Activated T-cell treated with anti-CD3 and anti-CD28 coated beads, Interleukin-2, amount 50 U/mL, for 4 hours (primary cell): ENCODE measurements around the gene FGGY. TPM values are rescaled to one million over a fixed set of nuclear protein-coding genes. Genes with fewer than 3 reads are reported as not detected.
"Not testable (repeated sequence)": the region's sequence is repeated elsewhere in the genome, so short reads cannot be mapped to it uniquely, and the experiment has no call there.

Experiments
- ATAC-seq, 2 donors: fragments of 200-7000 bp; cut with Tn5 transposase; one replicate each; pipeline ENCODE4 v1.10.0; 2021
- DNase-seq: peaks from one replicate; pipeline ENCODE4 v3.0.0-alpha.2; 2020
- H3K27me3 Mint-ChIP-seq: one replicate; pipeline ENCODE4 v1.8.0; 2021; ENCODE audit warnings: low read depth, mixed read lengths
- H3K36me3 Mint-ChIP-seq: one replicate; pipeline ENCODE4 v1.8.0; 2022; ENCODE audit warnings: mixed read lengths; ENCODE audit not compliant: insufficient read depth
- H3K4me1 Mint-ChIP-seq: one replicate; pipeline ENCODE4 v1.8.0; 2021; ENCODE audit warnings: low read depth, mixed read lengths
- H3K4me3 Mint-ChIP-seq: one replicate; pipeline ENCODE4 v1.8.0; 2021; ENCODE audit warnings: mild to moderate bottlenecking, moderate library complexity, mixed read lengths
- H3K9me3 Mint-ChIP-seq: one replicate; pipeline ENCODE4 v1.8.0; 2021; ENCODE audit warnings: mixed read lengths
- total RNA-seq, 3 donors: library from RNA; stranded (reverse); gene quantifications; one replicate each; pipeline ENCODE4 v1.2.1, GENCODE V29; 2021

Gene FGGY
- total RNA-seq, 3 donors from 2014 or later: 2.5 to 4.8 (median 3.1) TPM

DNA sequence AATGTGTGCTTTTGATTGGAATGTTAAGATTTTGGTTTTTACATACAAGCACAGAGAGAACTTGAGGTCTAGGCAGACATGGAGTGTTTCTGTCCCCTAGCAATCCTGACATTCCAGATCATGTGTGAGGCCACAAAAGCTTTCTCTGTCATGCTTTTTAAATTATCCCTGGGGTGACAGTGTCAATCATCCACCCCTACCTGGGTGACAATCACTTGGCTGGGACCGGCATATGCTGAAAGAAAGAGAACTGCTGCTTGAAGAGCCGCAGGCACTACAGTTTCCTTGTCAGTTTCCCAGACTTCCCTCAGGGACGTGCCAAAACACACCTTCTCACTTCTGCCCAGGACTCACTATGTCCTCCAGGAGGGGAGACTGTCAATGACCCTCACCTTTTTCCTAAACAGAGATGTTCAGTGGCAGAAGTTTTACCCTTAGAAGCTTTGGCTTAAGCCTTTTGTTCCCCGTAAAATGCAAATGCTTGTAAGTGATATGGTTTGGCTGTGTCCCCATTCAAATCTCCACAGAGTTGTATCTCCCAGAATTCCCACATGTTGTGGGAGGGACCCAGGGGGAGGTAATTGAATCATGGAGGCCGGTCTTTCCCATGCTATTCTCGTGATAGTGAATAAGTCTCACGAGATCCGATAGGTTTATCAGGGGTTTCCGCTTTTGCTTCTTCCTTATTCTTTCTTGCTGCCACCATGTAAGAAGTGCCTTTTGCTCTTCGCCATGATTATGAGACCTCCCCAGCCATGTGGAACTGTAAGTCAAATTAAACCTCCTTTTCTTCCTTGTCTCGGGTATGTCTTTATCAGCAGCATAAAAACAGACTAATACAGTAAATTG lies 217.4 kb downstream of the FGGY start:
- no peak for DNase-seq
- Mint-ChIP-seq H3K9me3 (no peaks in the 10 kb centered on the region), H3K27me3 (no peaks in the 10 kb centered on the region), H3K4me1 (no peaks in the 10 kb centered on the region), H3K4me3 (no peak overlapping the region), H3K36me3 (peaks cover 2% of the 10 kb centered on the region)
- no peak for ATAC-seq

DNA sequence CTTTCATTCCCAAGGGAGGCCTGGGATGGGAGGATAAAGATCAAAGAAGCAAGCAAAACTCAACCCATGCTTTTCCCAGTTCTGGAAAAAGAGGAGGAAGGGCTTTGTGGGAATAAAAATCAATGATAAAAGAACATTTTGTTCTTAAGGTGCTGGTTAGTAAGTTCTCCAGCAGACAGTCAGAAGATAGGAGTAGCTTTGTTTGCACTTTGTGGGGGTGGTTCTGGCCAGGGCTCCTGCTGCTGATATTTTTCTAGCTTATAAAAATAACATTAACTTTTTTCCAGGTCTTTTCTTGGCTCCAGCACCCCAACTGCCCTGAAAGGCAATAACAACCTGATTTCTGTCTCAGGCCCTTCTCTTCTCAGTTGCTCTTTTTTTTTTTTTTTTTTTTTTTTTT lies 220.0 kb downstream of the FGGY start:
- no peak for DNase-seq
- Mint-ChIP-seq H3K4me1 (no peaks in the 10 kb centered on the region), H3K36me3 (peaks cover 2% of the 10 kb centered on the region), H3K4me3 (no peak overlapping the region), H3K27me3 (no peaks in the 10 kb centered on the region), H3K9me3 (no peaks in the 10 kb centered on the region)
- no peak for ATAC-seq

DNA sequence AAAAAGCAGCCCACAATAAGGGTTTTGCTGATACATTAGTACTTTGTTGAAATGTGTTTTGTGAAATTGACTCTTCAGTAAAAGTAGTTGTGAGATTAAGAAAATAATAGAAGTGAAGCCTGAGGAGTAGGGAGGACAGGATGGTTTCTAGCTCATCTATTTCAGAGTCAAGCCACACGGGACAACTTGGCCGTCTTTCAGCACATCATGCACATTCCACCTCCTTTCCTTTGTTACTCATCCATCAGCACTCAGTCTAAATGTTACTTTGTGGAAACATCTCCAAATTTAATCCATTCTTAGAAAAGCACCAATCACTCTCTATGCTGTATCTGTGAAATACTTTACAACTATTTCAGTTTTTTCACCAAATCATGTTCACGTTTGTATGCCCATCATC lies 223.3 kb downstream of the FGGY start:
- ATAC-seq (no peak), DNase-seq (no peak)
- Mint-ChIP-seq H3K27me3 (no peaks in the 10 kb centered on the region), H3K36me3 (no peaks in the 10 kb centered on the region), H3K4me1 (no peaks in the 10 kb centered on the region), H3K4me3 (no peak overlapping the region), H3K9me3 (no peaks in the 10 kb centered on the region)

DNA sequence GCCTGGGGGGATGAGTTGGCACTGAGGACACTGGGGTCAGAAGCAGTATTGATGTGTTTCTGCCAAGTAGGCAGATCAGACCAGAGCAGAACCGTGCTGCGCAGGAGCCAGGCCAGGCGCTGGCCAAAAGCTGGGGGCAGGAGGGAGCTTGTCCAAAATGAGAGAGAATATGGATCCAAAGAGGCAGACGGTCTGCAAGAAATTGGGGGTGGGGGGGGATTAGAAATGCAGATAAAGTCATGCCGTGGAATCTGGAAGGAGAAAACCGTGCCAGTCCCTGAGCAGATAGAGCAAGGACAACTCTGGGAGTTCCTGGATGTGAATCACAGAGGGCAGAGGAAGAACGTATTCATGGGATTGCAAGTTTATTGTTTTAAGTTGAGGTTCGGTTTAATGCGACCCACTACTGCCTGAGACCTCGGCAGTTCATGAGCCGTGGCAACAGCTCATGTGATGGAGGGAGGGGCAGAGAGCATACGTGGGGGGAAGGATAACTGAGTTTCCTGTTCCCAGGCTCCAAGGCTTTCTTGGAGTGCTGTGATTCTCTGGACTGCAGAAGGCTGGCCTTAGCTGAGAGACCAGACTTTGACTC lies 224.0 kb downstream of the FGGY start:
- H3K36me3 Mint-ChIP-seq: no peaks in the 10 kb centered on the region
- H3K27me3 Mint-ChIP-seq: no peaks in the 10 kb centered on the region
- ATAC-seq (no peak), DNase-seq (no peak)
- no peaks in the 10 kb centered on the region for H3K9me3 Mint-ChIP-seq
- no peak overlapping the region for H3K4me3 Mint-ChIP-seq
- H3K4me1 Mint-ChIP-seq: no peaks in the 10 kb centered on the region

DNA sequence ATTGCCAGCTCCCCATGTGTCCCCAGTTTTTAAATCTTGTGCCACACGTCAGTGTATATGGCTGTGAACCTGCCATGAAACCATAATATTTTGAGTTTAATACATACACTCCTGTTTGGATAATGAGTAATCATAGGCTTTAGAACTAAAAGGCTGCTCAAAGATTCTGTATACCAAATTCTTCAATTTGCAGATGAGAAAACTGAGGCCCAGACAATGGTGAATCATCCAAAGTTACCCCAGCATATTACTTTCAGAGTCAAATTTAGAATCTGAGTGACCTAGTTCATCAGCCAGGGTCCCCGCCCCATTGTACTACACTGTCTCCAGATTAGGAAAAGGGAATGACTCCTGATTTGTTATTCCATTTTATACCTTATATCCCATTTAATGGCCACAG lies 224.6 kb downstream of the FGGY start:
- DNase-seq: no peak
- Mint-ChIP-seq H3K9me3 (no peaks in the 10 kb centered on the region), H3K4me1 (no peaks in the 10 kb centered on the region), H3K27me3 (no peaks in the 10 kb centered on the region), H3K4me3 (no peak overlapping the region), H3K36me3 (no peaks in the 10 kb centered on the region)
- ATAC-seq: no peak

DNA sequence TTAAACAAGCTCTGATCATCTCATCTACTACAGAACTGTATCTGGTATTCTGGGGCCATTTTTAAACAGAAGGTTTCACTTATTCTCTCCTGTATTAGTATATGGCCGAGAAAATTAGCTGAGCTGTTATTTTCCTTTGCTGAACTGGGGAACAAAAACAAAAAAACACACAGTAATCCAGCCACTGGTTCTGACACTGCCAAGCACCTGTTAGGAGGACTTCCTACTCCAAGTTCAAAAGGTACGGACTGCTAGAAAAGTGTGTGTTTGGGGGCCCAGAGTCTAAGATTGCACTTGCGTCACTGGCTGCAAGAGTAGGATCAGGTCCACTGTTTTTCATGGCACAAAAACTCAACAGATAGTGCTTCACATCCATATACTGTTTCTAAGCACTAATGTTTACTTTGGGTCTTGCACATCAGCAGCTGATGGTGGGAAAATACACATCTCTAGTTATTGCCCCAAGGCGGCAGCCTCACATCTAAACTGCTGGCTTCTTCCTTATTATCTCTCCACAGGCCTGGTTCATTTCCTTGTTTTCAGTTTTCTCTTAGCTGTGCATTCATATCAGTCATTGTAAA lies 226.1 kb downstream of the FGGY start:
- H3K4me3 Mint-ChIP-seq: no peak overlapping the region
- ATAC-seq (no peak), DNase-seq (no peak)
- H3K27me3 Mint-ChIP-seq: no peaks in the 10 kb centered on the region
- no peaks in the 10 kb centered on the region for H3K36me3 Mint-ChIP-seq
- H3K9me3 Mint-ChIP-seq: no peaks in the 10 kb centered on the region
- no peaks in the 10 kb centered on the region for H3K4me1 Mint-ChIP-seq

DNA sequence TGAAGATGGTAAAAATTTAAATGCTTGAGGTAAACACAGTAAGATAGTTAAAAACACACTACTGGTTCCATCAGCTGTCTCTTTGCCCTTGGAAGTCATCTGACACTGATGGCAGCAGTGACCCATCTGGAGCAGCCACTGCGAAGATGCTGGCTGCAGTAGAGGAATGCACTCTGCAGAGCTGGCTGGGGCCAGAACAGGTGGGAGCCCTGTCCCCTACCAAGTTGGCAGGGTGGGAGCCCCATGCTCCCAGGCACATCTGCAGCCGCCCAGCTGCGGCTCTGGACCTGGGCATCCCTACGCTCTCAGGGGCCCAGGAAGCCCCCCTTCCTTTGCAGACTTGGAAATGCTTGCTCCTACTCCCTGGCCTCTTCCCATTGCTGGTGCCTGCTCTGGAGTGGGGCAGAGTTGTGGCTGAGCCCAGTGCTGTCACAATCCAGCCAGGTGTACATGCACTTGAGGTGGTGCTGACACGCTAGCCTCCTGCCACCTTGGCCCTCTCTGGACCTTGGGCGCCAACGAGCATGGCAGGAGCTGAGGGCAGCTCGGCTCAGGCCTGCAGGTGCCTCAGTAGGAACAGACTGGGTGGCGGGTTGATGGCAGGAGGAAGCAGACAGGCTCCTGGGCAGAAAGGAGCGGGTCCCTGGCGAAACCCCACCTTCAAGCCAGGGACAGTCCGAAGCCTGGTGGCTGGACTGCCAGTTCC lies 227.0 kb downstream of the FGGY start:
- H3K4me3 Mint-ChIP-seq: no peak overlapping the region
- ATAC-seq (no peak), DNase-seq (no peak)
- H3K9me3 Mint-ChIP-seq: no peaks in the 10 kb centered on the region
- no peaks in the 10 kb centered on the region for H3K4me1 Mint-ChIP-seq
- no peaks in the 10 kb centered on the region for H3K27me3 Mint-ChIP-seq
- peaks cover under 1% of the 10 kb centered on the region for H3K36me3 Mint-ChIP-seq

DNA sequence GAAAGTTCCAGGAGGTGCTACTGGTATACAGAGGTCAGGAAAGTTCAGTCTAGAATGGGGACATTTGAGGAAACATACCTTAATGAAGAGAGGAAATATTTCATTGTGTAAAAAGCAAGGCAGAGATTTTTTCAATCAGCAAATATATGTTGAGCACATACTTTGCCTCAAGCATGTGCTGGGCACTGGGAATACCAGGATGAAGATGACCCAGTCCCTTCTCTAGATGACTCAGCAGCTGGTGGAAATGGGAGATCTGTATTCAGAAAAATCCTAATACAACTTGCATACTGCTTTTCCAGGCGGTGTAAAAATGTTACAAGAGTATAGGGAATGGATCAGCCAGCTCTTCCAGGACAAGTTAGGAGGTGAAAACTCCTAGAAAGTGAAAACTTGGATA lies 229.3 kb downstream of the FGGY start:
- Mint-ChIP-seq H3K9me3 (no peaks in the 10 kb centered on the region), H3K27me3 (no peaks in the 10 kb centered on the region), H3K4me3 (no peak overlapping the region), H3K4me1 (no peaks in the 10 kb centered on the region), H3K36me3 (peaks cover 1% of the 10 kb centered on the region)
- no peak for ATAC-seq
- DNase-seq: no peak

DNA sequence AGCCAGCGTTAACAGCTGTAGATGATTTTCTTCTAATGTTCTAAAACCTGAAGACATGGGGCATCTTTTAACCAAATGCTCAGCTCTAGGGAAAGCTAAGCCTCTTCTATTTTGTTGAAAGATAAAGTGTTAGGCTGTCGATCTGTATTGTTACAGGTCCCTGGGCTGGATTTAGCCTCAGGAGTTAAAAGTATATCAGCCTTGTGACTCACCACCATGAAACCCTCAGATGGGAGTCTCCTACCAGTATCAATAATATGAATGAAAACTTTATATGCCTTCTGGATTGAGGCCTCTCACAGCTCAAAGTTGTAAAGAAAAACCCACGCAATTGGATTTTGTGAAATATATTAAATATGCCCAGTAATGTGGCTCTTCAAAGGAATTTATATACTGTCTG lies 231.6 kb downstream of the FGGY start:
- no peak overlapping the region for H3K4me3 Mint-ChIP-seq
- DNase-seq (no peak), ATAC-seq (no peak)
- no peaks in the 10 kb centered on the region for H3K4me1 Mint-ChIP-seq
- no peaks in the 10 kb centered on the region for H3K27me3 Mint-ChIP-seq
- H3K9me3 Mint-ChIP-seq: no peaks in the 10 kb centered on the region
- peaks cover 1% of the 10 kb centered on the region for H3K36me3 Mint-ChIP-seq

DNA sequence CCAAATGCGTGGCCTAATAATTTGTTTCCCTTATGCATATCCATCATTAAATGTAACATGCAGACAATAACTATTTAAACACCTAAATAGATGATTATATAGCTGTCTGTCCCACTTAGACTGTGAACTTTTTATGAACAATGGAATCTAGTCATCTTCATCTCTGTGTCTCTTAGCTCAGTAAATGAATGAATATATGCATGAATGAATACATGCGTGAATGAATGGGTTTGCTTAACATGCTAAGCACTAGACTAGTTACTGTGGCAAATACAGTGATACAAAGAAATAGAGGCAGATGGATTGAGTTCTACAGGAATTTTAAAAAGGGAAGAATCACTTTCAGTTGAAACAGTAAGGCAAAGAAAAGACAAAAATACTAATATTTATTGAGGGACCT lies 232.0 kb downstream of the FGGY start:
- DNase-seq: no peak
- H3K36me3 Mint-ChIP-seq: peaks cover 1% of the 10 kb centered on the region
- no peak overlapping the region for H3K4me3 Mint-ChIP-seq
- no peak for ATAC-seq
- H3K9me3 Mint-ChIP-seq: peaks cover under 1% of the 10 kb centered on the region
- H3K27me3 Mint-ChIP-seq: no peaks in the 10 kb centered on the region
- H3K4me1 Mint-ChIP-seq: no peaks in the 10 kb centered on the region

DNA sequence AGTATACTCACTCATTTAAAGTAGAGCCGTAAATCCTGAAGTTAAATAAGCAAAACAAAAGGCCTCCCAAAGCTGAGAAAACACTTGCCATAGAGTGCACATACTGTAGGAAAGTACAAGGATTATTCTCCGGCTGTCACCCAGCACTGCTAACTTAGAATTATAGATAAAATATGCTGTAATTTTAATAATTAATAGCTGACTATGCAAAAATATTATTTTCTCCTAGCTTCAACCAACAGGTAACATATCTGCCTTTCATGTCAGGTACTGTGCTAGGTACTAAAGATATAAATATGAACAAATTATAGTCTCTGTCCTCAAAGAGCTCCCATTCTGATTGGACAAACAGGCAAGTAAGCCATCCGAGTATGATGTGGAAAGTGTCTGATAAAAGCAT lies 233.2 kb downstream of the FGGY start:
- Mint-ChIP-seq H3K4me3 (no peak overlapping the region), H3K9me3 (peaks cover 3% of the 10 kb centered on the region), H3K4me1 (no peaks in the 10 kb centered on the region), H3K36me3 (peaks cover 1% of the 10 kb centered on the region), H3K27me3 (no peaks in the 10 kb centered on the region)
- ATAC-seq: no peak
- DNase-seq: no peak

DNA sequence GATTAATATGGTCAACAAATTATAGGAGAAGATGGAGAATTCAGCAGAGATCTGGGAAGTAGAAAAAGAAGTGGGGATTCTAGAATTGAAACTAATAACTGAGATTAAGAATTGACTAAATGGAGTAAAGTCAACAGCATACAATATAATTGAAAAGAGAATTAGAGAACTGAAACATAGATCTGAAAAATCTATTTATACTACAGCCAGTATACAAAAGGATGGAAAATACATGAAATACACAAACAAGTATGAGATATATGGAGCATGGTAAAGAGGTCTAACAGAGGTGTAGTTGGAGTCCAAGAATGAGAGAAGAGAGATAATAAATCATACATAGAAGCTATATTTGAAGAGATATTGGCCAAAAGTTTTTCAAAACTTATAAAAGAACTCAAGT lies 235.2 kb downstream of the FGGY start:
- Mint-ChIP-seq H3K36me3 (peaks cover 1% of the 10 kb centered on the region), H3K9me3 (peaks cover 3% of the 10 kb centered on the region), H3K4me3 (no peak overlapping the region), H3K27me3 (no peaks in the 10 kb centered on the region), H3K4me1 (no peaks in the 10 kb centered on the region)
- no peak for DNase-seq
- no peak for ATAC-seq

DNA sequence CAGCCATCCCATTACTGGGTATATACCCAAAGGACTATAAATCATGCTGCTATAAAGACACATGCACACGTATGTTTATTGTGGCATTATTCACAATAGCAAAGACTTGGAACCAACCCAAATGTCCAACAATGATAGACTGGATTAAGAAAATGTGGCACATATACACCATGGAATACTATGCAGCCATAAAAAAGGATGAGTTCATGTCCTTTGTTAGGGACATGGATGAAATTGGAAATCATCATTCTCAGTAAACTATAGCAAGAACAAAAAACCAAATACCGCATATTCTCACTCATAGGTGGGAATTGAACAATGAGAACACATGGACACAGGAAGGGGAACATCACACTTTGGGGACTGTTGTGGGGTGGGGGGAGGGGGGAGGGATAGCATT lies 241.6 kb downstream of the FGGY start:
- not testable (repeated sequence) for H3K27me3 Mint-ChIP-seq, DNase-seq, H3K9me3 Mint-ChIP-seq, H3K4me3 Mint-ChIP-seq, H3K36me3 Mint-ChIP-seq, H3K4me1 Mint-ChIP-seq, ATAC-seq

DNA sequence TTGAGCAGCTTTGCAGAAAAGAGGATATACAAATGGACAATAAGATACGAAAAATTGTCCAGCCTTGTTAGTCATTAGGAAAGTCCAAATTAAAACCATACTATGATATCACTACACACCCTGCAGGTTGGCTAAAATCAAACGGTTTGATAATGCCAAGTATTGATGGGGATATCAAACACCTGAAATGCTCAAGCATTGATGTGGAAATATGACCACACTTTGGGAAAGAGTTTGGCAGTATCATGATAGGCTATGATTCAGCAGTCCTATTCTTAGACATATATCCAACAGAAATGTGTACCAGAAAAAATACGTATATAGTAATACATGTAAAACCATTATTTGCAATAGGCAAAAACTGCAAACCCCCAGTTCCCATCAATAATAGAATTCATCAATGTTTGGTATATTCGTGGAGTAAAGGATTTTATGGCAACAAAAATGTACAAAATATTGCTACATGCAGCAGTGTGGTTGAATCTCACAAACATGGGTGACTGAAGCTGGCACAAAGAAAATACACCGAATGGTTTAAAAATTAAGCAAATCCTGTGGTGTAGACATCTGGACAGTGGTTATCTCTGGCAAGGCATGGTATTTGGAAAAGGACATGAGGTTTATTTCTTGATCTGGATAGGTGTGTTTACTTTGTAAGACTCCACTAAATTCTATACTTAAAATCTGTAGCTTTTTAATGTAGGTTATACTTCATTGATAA lies 243.2 kb downstream of the FGGY start:
- Mint-ChIP-seq H3K4me1 (peaks cover 2% of the 10 kb centered on the region), H3K27me3 (no peaks in the 10 kb centered on the region), H3K4me3 (no peak overlapping the region), H3K9me3 (no peaks in the 10 kb centered on the region), H3K36me3 (no peaks in the 10 kb centered on the region)
- DNase-seq (no peak), ATAC-seq (no peak)
